GM23338 (cell line): Measurements from ENCODE around the gene IMPG2. TPM values are rescaled to one million over a fixed set of nuclear protein-coding genes. Genes with fewer than 3 reads are reported as not detected.

Experiments
- ATAC-seq: fragments of 200-7000 bp; cut with Tn5 transposase; 3 replicates; pipeline ENCODE4 v1.9.1; 2020
- DNase-seq: peaks from one replicate; pipeline ENCODE4 v3.0.0-alpha.2; 2015; ENCODE audit warnings: low spot score
- H2AFZ ChIP-seq: fragments of 200-600 bp; sonication (generic); 2 replicates; pipeline ENCODE4 v1.8.0; 2016; ENCODE audit warnings: antibody characterized with exemption, mild to moderate bottlenecking, moderate library complexity
- H3F3A ChIP-seq: fragments of 200-600 bp; sonication (generic); replicated peaks from 2 replicates; pipeline ENCODE4 v1.8.0; 2017; ENCODE audit warnings: antibody characterized with exemption, mixed run types, low read depth
- H3K27ac ChIP-seq: fragments of 200-600 bp; sonication (generic); 2 replicates; pipeline ENCODE4 v1.6.1; 2016; ENCODE audit warnings: low read depth
- H3K27me3 ChIP-seq: fragments of 200-600 bp; sonication (generic); 2 replicates; pipeline ENCODE4 v1.8.0; 2016; ENCODE audit warnings: mild to moderate bottlenecking, mixed run types, moderate library complexity; ENCODE audit not compliant: insufficient read depth
- H3K36me3 ChIP-seq: fragments of 200-600 bp; sonication (generic); 2 replicates; pipeline ENCODE4 v1.8.0; 2016; ENCODE audit warnings: mild to moderate bottlenecking; ENCODE audit not compliant: insufficient read depth
- H3K4me1 ChIP-seq: fragments of 200-600 bp; sonication (generic); 2 replicates; pipeline ENCODE4 v1.8.0; 2016; ENCODE audit warnings: mild to moderate bottlenecking, moderate library complexity; ENCODE audit not compliant: insufficient read depth
- H3K4me2 ChIP-seq: fragments of 200-600 bp; sonication (generic); 2 replicates; pipeline ENCODE4 v1.7.1; 2017; ENCODE audit warnings: mixed run types
- H3K4me3 ChIP-seq: fragments of 200-600 bp; sonication (generic); 2 replicates; pipeline ENCODE4 v1.6.1; 2016; ENCODE audit warnings: mixed run types
- H3K79me2 ChIP-seq: fragments of 200-600 bp; sonication (generic); replicated peaks from 2 replicates; pipeline ENCODE4 v1.8.0; 2017; ENCODE audit warnings: mild to moderate bottlenecking; ENCODE audit not compliant: insufficient read depth
- H3K9me2 ChIP-seq: fragments of 200-600 bp; sonication (generic); 2 replicates; pipeline ENCODE4 v1.8.0; 2017; ENCODE audit not compliant: insufficient read depth
- H4K20me1 ChIP-seq: fragments of 200-600 bp; sonication (generic); replicated peaks from 2 replicates; pipeline ENCODE4 v1.8.0; 2017; ENCODE audit warnings: mild to moderate bottlenecking; ENCODE audit not compliant: insufficient read depth
- H3K27ac Mint-ChIP-seq: 2 replicates; pipeline ENCODE4 v1.8.0; 2020; ENCODE audit warnings: inconsistent platforms, mild to moderate bottlenecking, moderate library complexity, mixed read lengths
- H3K27me3 Mint-ChIP-seq: 3 replicates; pipeline ENCODE4 v1.8.0; 2022; ENCODE audit warnings: low read depth, mild to moderate bottlenecking, moderate library complexity, mixed read lengths, inconsistent platforms; ENCODE audit not compliant: insufficient read depth, poor library complexity
- H3K36me3 Mint-ChIP-seq: 3 replicates; pipeline ENCODE4 v1.8.0; 2021; ENCODE audit warnings: low read depth, mild to moderate bottlenecking, inconsistent platforms, moderate library complexity, mixed read lengths
- H3K4me1 Mint-ChIP-seq: 3 replicates; pipeline ENCODE4 v1.8.0; 2020; ENCODE audit warnings: mild to moderate bottlenecking, inconsistent platforms, mixed read lengths
- H3K4me3 Mint-ChIP-seq: 3 replicates; pipeline ENCODE4 v1.8.0; 2021; ENCODE audit warnings: moderate library complexity, mild to moderate bottlenecking, inconsistent platforms, mixed read lengths
- H3K9me3 Mint-ChIP-seq: 3 replicates; pipeline ENCODE4 v1.8.0; 2020; ENCODE audit warnings: moderate library complexity, mild to moderate bottlenecking, inconsistent platforms, mixed read lengths
- ETS1 ChIP-seq: IDR thresholded peaks from 2 replicates; pipeline ENCODE4 v1.6.1; 2016; ENCODE audit warnings: antibody characterized with exemption
- EZH2 ChIP-seq: fragments of 200-600 bp; sonication (generic); IDR thresholded peaks from one replicate; pipeline ENCODE4 v1.8.0; 2017; ENCODE audit warnings: antibody characterized with exemption, mild to moderate bottlenecking, low read depth; ENCODE audit not compliant: unreplicated experiment
- REST ChIP-seq: IDR thresholded peaks from one replicate; pipeline ENCODE4 v1.6.1; 2018; ENCODE audit warnings: antibody characterized with exemption; ENCODE audit not compliant: unreplicated experiment
- ZNF462 ChIP-seq: fragments of 250-450 bp; sonication (Bioruptor Pico); IDR thresholded peaks from 2 replicates; pipeline ENCODE4 v1.5.0; 2020; ENCODE audit warnings: mild to moderate bottlenecking, moderate library complexity
- polyA plus RNA-seq: library from polyadenylated mRNA; unstranded; fragments of >200 nt; fragmentation: Nextera tagmentation; extraction: Ambion mirVana; gene quantifications from 2 replicates; pipeline ENCODE4 v1.2.1, GENCODE V29; 2016
- total RNA-seq: library from RNA; depleted of rRNA; stranded (reverse); fragments of >200 nt; shearing (Covaris generic); gene quantifications from 2 replicates; pipeline ENCODE4 v1.2.3, GENCODE V29; 2014

IMPG2 gene
- total and polyA plus RNA-seq, 2 experiments from 2014 or later, result not detected

GRCh38 chr3:101266566-101266965 lies 53.8 kb downstream of the IMPG2 start:
- Histone ChIP-seq H3K36me3 (no peaks in the 10 kb centered on the region), H3F3A (no peaks in the 10 kb centered on the region), H3K79me2 (no peaks in the 10 kb centered on the region), H2AFZ (no peak overlapping the region), H3K27ac (no peak overlapping the region), H3K9me2 (no peaks in the 10 kb centered on the region), H4K20me1 (no peaks in the 10 kb centered on the region), H3K4me1 (peaks cover 5% of the 10 kb centered on the region; the same call in 1 of the 2 replicates), H3K4me3 (no peak overlapping the region), H3K4me2 (no peak overlapping the region), H3K27me3 (peaks cover 25% of the 10 kb centered on the region)
- H3K4me1 Mint-ChIP-seq, result peaks cover 2% of the 10 kb centered on the region; the same call in 1 of the 3 replicates
- DNase-seq (no peak), ATAC-seq (no peak)
- H3K27me3 Mint-ChIP-seq, result peaks cover 15% of the 10 kb centered on the region
- no peak for TF ChIP-seq ZNF462
- no peak for TF ChIP-seq ETS1
- TF ChIP-seq REST, result no peak
- no peak for TF ChIP-seq EZH2
- H3K9me3 Mint-ChIP-seq, result no peaks in the 10 kb centered on the region
- H3K27ac Mint-ChIP-seq, result no peak overlapping the region
- no peaks in the 10 kb centered on the region for H3K36me3 Mint-ChIP-seq
- no peak overlapping the region for H3K4me3 Mint-ChIP-seq
